H1 (cell line): Measurements from ENCODE around the gene ALG10.

Experiments used
- EP300 ChIP-seq, 2 experiments: IDR thresholded peaks; 1 replicate in 1 of 2; 2 replicates in 1 of 2; pipeline ENCODE4 v1.6.1; 2011 to 2012; ENCODE audit warnings: low read depth in 2 of 2, low read length in 2 of 2, mild to moderate bottlenecking in 2 of 2, borderline replicate concordance in 1 of 2, inconsistent platforms in 1 of 2, moderate library complexity in 1 of 2
- GABPA ChIP-seq: IDR thresholded peaks from 2 replicates; pipeline ENCODE4 v1.6.1; 2011; ENCODE audit warnings: mild to moderate bottlenecking, low read length, moderate library complexity, borderline replicate concordance; ENCODE audit not compliant: insufficient read depth
- KDM1A ChIP-seq: fragments of 200-600, 300-600 bp; sonication (generic); IDR thresholded peaks from 2 replicates; pipeline ENCODE4 v1.7.1; 2016; ENCODE audit warnings: mild to moderate bottlenecking, low read length, borderline replicate concordance
- SIN3A ChIP-seq, 2 experiments: IDR thresholded peaks in 1 of 2; conservative IDR thresholded peaks in 1 of 2; 2 replicates each; pipeline ENCODE4 v1.6.1; 2011 to 2012; ENCODE audit warnings: low read length in 2 of 2, improper control_type of control experiment in 1 of 2, low read depth in 1 of 2, mild to moderate bottlenecking in 1 of 2
- TCF12 ChIP-seq: IDR thresholded peaks from 2 replicates; pipeline ENCODE4 v1.6.1; 2011; ENCODE audit warnings: low read depth, mild to moderate bottlenecking, low read length
- YY1 ChIP-seq: IDR thresholded peaks from 2 replicates; pipeline ENCODE4 v1.6.1; 2011; ENCODE audit warnings: low read depth, mild to moderate bottlenecking, low read length
- TF ChIP-seq, protein P1 (sequence below): IDR thresholded peaks from 2 replicates; pipeline ENCODE4 v1.6.1; 2011; ENCODE audit warnings: low read depth, mild to moderate bottlenecking, low read length; ENCODE audit not compliant: insufficient read depth
- TF ChIP-seq, protein P2 (sequence below), 3 experiments: IDR thresholded peaks; 1 replicate in 2 of 3; 2 replicates in 1 of 3; pipeline versions ENCODE4 v1.5.1 to v1.6.1; 2011; ENCODE audit warnings: low read length in 3 of 3, mild to moderate bottlenecking in 3 of 3, inconsistent platforms in 2 of 3, low read depth in 1 of 3, moderate library complexity in 1 of 3; ENCODE audit not compliant: insufficient read depth in 1 of 3; ENCODE audit errors: control extremely low read depth in 1 of 3

DNA sequence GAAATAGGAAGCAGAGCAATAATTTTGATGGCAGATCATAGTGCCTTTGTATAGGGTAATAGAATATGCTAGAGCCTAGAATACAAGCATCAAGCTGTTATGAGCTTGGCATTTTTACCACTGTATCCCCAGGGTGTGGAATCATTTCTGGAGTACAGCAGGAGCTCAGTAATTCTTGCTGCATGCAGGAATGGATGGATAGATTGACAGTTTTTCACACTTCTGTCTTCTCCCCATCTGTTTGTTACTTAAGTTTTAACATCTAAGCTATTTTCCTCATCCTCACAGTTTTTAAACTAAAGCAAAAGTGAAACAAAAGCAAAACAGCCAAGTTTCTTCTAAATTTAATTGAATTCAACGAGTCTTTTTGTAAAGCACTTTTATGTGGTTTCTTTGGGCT lies 32.6 kb downstream of the ALG10 start:
- TF ChIP-seq, protein P1, sequence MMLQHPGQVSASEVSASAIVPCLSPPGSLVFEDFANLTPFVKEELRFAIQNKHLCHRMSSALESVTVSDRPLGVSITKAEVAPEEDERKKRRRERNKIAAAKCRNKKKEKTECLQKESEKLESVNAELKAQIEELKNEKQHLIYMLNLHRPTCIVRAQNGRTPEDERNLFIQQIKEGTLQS, result no peak
- TF ChIP-seq, protein P2, sequence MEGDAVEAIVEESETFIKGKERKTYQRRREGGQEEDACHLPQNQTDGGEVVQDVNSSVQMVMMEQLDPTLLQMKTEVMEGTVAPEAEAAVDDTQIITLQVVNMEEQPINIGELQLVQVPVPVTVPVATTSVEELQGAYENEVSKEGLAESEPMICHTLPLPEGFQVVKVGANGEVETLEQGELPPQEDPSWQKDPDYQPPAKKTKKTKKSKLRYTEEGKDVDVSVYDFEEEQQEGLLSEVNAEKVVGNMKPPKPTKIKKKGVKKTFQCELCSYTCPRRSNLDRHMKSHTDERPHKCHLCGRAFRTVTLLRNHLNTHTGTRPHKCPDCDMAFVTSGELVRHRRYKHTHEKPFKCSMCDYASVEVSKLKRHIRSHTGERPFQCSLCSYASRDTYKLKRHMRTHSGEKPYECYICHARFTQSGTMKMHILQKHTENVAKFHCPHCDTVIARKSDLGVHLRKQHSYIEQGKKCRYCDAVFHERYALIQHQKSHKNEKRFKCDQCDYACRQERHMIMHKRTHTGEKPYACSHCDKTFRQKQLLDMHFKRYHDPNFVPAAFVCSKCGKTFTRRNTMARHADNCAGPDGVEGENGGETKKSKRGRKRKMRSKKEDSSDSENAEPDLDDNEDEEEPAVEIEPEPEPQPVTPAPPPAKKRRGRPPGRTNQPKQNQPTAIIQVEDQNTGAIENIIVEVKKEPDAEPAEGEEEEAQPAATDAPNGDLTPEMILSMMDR (IDR thresholded peaks at IDR 0.05; ENCODE audit: control extremely low read depth in 1 of 3, insufficient read depth in 1 of 3, low read depth in 1 of 3, low read length in 3 of 3), result no peak
- TF ChIP-seq EP300 (IDR thresholded peaks at IDR 0.05; ENCODE audit: borderline replicate concordance in 1 of 2, low read depth in 2 of 2, low read length in 2 of 2) (no peak), SIN3A (conservative IDR thresholded peaks at IDR 0.05 in 1 of 2, IDR thresholded peaks at IDR 0.05 in 1 of 2; ENCODE audit: low read depth in 1 of 2, low read length in 2 of 2) (no peak), YY1 (no peak), KDM1A (no peak), TCF12 (no peak), GABPA (no peak)
